PFSK-1 (cell line): ENCODE data around the gene C19orf47.

Experiments
- FOXP2 ChIP-seq: optimal IDR thresholded peaks from 2 replicates; pipeline ENCODE3; 2011; ENCODE audit warnings: borderline replicate concordance, control low read depth, inconsistent platforms; ENCODE audit not compliant: insufficient read depth; ENCODE audit errors: extremely low read length, extremely low read depth
- POLR2AphosphoS5 ChIP-seq: IDR thresholded peaks from 2 replicates; pipeline ENCODE4 v1.6.1; 2012; ENCODE audit warnings: low read depth, mild to moderate bottlenecking, control low read depth, low read length, moderate library complexity
- REST ChIP-seq, 2 experiments: IDR thresholded peaks; 2 replicates each; pipeline versions ENCODE4 v1.6.1 to v1.8.0; 2011 to 2012; ENCODE audit warnings: low read depth in 2 of 2, low read length in 2 of 2, control low read depth in 1 of 2, inconsistent platforms in 1 of 2, mild to moderate bottlenecking in 1 of 2, moderate library complexity in 1 of 2; ENCODE audit not compliant: insufficient read depth in 1 of 2
- SIN3A ChIP-seq: IDR thresholded peaks from 2 replicates; pipeline ENCODE4 v1.6.1; 2012; ENCODE audit warnings: mild to moderate bottlenecking, low read length, moderate library complexity, borderline replicate concordance; ENCODE audit not compliant: insufficient read depth
- TAF1 ChIP-seq: IDR thresholded peaks from 2 replicates; pipeline ENCODE4 v1.6.1; 2012; ENCODE audit warnings: low read length, control low read depth, borderline replicate concordance; ENCODE audit not compliant: insufficient read depth

C19orf47 gene

GRCh38 chr19:40320558-40320935 is 27.6 kb downstream of the C19orf47 start:
- TF ChIP-seq SIN3A (no peak), FOXP2 (no peak), TAF1 (no peak), POLR2AphosphoS5 (no peak), REST (IDR thresholded peaks at IDR 0.05; ENCODE audit: insufficient read depth in 1 of 2, low read depth in 2 of 2, low read length in 2 of 2) (no peak)

GRCh38 chr19:40317338-40317737 is 30.9 kb downstream of the C19orf47 start:
- no peak for TF ChIP-seq TAF1
- no peak for TF ChIP-seq POLR2AphosphoS5
- TF ChIP-seq FOXP2 = no peak
- TF ChIP-seq SIN3A = no peak
- TF ChIP-seq REST (IDR thresholded peaks at IDR 0.05; ENCODE audit: insufficient read depth in 1 of 2, low read depth in 2 of 2, low read length in 2 of 2) = no peak

GRCh38 chr19:40315812-40316470 is 32.3 kb downstream of the C19orf47 start:
- no peak for TF ChIP-seq FOXP2
- no peak for TF ChIP-seq TAF1
- TF ChIP-seq SIN3A = no peak
- TF ChIP-seq REST (IDR thresholded peaks at IDR 0.05; ENCODE audit: insufficient read depth in 1 of 2, low read depth in 2 of 2, low read length in 2 of 2) = no peak

- TF ChIP-seq REST (IDR thresholded peaks at IDR 0.05; ENCODE audit: insufficient read depth in 1 of 2, low read depth in 2 of 2, low read length in 2 of 2) = no peak
These were observed 33.5 kb downstream of the C19orf47 start for GRCh38 chr19:40314656-40315055.

GRCh38 chr19:40313229-40313983 is 34.8 kb downstream of the C19orf47 start:
- TF ChIP-seq REST (IDR thresholded peaks at IDR 0.05; ENCODE audit: insufficient read depth in 1 of 2, low read depth in 2 of 2, low read length in 2 of 2) (no peak), FOXP2 (no peak), TAF1 (no peak), POLR2AphosphoS5 (no peak), SIN3A (no peak)
